ENCODE data around the gene SNX10. TPM values are rescaled to one million over a fixed set of nuclear protein-coding genes. Genes with fewer than 3 reads are reported as not detected.
A peak's percentile ranks its signal among the peaks of the same experiment; 100 is the strongest.

Gene SNX10
- total RNA-seq, 2 donors from 2014 or later = 13.2 to 19.3 TPM

- no peak for DNase-seq
- Histone ChIP-seq H3K27me3 (ENCODE audit: control insufficient read depth, insufficient read depth, low read length, poor library complexity, severe bottlenecking) (no peaks in the 10 kb centered on the region), H3K4me1 (ENCODE audit: control insufficient read depth, insufficient read depth, low read length) (peaks cover 9% of the 10 kb centered on the region), H3K4me3 (ENCODE audit: low read length) (no peak overlapping the region), H3K36me3 (ENCODE audit: control insufficient read depth, insufficient read depth, low read length) (no peaks in the 10 kb centered on the region), H3K27ac (ENCODE audit: low read depth, low read length) (no peak overlapping the region), H3K9me3 (ENCODE audit: control insufficient read depth, low read length) (no peaks in the 10 kb centered on the region), H3K9ac (ENCODE audit: extremely low read depth, low read length, poor library complexity, severe bottlenecking) (no peak overlapping the region)
- TF ChIP-seq CTCF (conservative IDR thresholded peaks at IDR 0.05) = no peak
- Mint-ChIP-seq H3K4me1 (peaks cover 30% of the 10 kb centered on the region), H3K27me3 (ENCODE audit: insufficient read depth) (peaks cover 2% of the 10 kb centered on the region), H3K4me3 (no peak overlapping the region), H3K9me3 (no peaks in the 10 kb centered on the region), H3K27ac (no peak overlapping the region), H3K36me3 (ENCODE audit: low read depth) (no peaks in the 10 kb centered on the region)
- 95 to 100% methylated on average over 3 of the region's 3 CpGs for WGBS, 2 experiments (ENCODE audit: insufficient coverage in 1 of 2, insufficient read length in 1 of 2)
These were observed 127.5 kb downstream of the SNX10 start for GRCh38 chr7:26419198-26419597.

- peak overlapping the region; percentile 42 for H3K27ac ChIP-seq (ENCODE audit: low read depth, low read length)
- H3K4me3 ChIP-seq (ENCODE audit: low read length) = no peak overlapping the region
- H3K27me3 ChIP-seq (ENCODE audit: control insufficient read depth, insufficient read depth, low read length, poor library complexity, severe bottlenecking) = no peaks in the 10 kb centered on the region
- Mint-ChIP-seq H3K27me3 (ENCODE audit: insufficient read depth) (peaks cover 2% of the 10 kb centered on the region), H3K27ac (no peak overlapping the region), H3K4me1 (peaks cover 30% of the 10 kb centered on the region), H3K36me3 (ENCODE audit: low read depth) (no peaks in the 10 kb centered on the region), H3K4me3 (no peak overlapping the region), H3K9me3 (no peaks in the 10 kb centered on the region)
- H3K36me3 ChIP-seq (ENCODE audit: control insufficient read depth, insufficient read depth, low read length) = no peaks in the 10 kb centered on the region
- peaks cover 9% of the 10 kb centered on the region for H3K4me1 ChIP-seq (ENCODE audit: control insufficient read depth, insufficient read depth, low read length)
- H3K9me3 ChIP-seq (ENCODE audit: control insufficient read depth, low read length) = no peaks in the 10 kb centered on the region
- TF ChIP-seq CTCF (conservative IDR thresholded peaks at IDR 0.05) = no peak
- H3K9ac ChIP-seq (ENCODE audit: extremely low read depth, low read length, poor library complexity, severe bottlenecking) = no peak overlapping the region
- no peak for DNase-seq
- WGBS, 2 experiments (ENCODE audit: insufficient coverage in 1 of 2, insufficient read length in 1 of 2) = 57 to 74% methylated on average over 3 to 5 of the region's 5 CpGs
These were observed 128.9 kb downstream of the SNX10 start for GRCh38 chr7:26420422-26421019.

GRCh38 chr7:26422761-26423160 is 131.1 kb downstream of the SNX10 start:
- Mint-ChIP-seq H3K4me1 (peaks cover 33% of the 10 kb centered on the region), H3K4me3 (no peak overlapping the region)

More at GRCh38 chr7:26422761-26423160, 131.1 kb downstream of the SNX10 start:
- Mint-ChIP-seq H3K27ac (no peak overlapping the region), H3K27me3 (ENCODE audit: insufficient read depth) (peaks cover 5% of the 10 kb centered on the region), H3K36me3 (ENCODE audit: low read depth) (no peaks in the 10 kb centered on the region), H3K9me3 (no peaks in the 10 kb centered on the region)
- H3K9ac ChIP-seq (ENCODE audit: extremely low read depth, low read length, poor library complexity, severe bottlenecking) = no peak overlapping the region
- no peak overlapping the region for H3K27ac ChIP-seq (ENCODE audit: low read depth, low read length)
- H3K4me1 ChIP-seq (ENCODE audit: control insufficient read depth, insufficient read depth, low read length) = peaks cover 6% of the 10 kb centered on the region
- DNase-seq = no peak
- WGBS, 2 experiments (ENCODE audit: insufficient coverage in 1 of 2, insufficient read length in 1 of 2) = 94 to 100% methylated on average over 2 to 5 of the region's 5 CpGs
- no peaks in the 10 kb centered on the region for H3K27me3 ChIP-seq (ENCODE audit: control insufficient read depth, insufficient read depth, low read length, poor library complexity, severe bottlenecking)
- no peaks in the 10 kb centered on the region for H3K9me3 ChIP-seq (ENCODE audit: control insufficient read depth, low read length)
- TF ChIP-seq CTCF (conservative IDR thresholded peaks at IDR 0.05) = no peak
- no peak overlapping the region for H3K4me3 ChIP-seq (ENCODE audit: low read length)
- no peaks in the 10 kb centered on the region for H3K36me3 ChIP-seq (ENCODE audit: control insufficient read depth, insufficient read depth, low read length)
